Measurements from ENCODE around the gene KIAA0753. TPM values are rescaled to one million over a fixed set of nuclear protein-coding genes. Genes with fewer than 3 reads are reported as not detected.

Gene KIAA0753
- total and polyA plus RNA-seq, 2 of the 8 experiments (the other 6 are each of a cell fraction or from before 2014, with no cell fraction given): 5.0 to 27.1 TPM

- peaks cover 13% of the 10 kb centered on the region; the same call in 1 of the 2 replicates for H3K23me2 ChIP-seq (ENCODE audit: low read depth, low read length)
- H3K4me3 ChIP-seq (ENCODE audit: extremely low read depth in 1 of 4, insufficient read depth in 2 of 4, low read depth in 3 of 4, low read length in 4 of 4): no peak overlapping the region
- no peak overlapping the region for H3K4me2 ChIP-seq (ENCODE audit: insufficient read depth in 1 of 2, low read depth in 2 of 2, low read length in 2 of 2)
- WGBS, 2 experiments (ENCODE audit: extremely low coverage in 1 of 2, insufficient coverage in 1 of 2, insufficient read length in 1 of 2, insufficient replicate concordance in 2 of 2, low coverage in 1 of 2, low lambda C conversion rate in 2 of 2, missing lambda C conversion rate in 1 of 2): 82% methylated on average over 5 of the region's 5 CpGs; no CpG with 5 or more reads in 1 of the 2 experiments
- no peak for DNase-seq (ENCODE audit: low read depth in 1 of 2, low spot score in 2 of 2)
- no peak overlapping the region for H3K4ac ChIP-seq (replicated peaks; ENCODE audit: insufficient read length, low read depth, low read length)
- no peak overlapping the region for H2BK15ac ChIP-seq (ENCODE audit: low read length)
- H2AK5ac ChIP-seq (ENCODE audit: low read depth, low read length): 0 out of 2 replicates have a peak overlapping the region, but pooled peaks have one; percentile 6
- H3K9ac ChIP-seq (replicated peaks in 1 of 4; ENCODE audit: extremely low read depth in 1 of 4, low read depth in 3 of 4, low read length in 3 of 4): no peak overlapping the region
- H2BK5ac ChIP-seq (ENCODE audit: low read depth, low read length): no peak overlapping the region
- H4K8ac ChIP-seq (ENCODE audit: extremely low read depth, insufficient read depth, low read length): no peak overlapping the region
- peaks cover 13 to 34% (median 28%) of the 10 kb centered on the region in 4 experiments for H3K27me3 ChIP-seq (replicated peaks in 1 of 4; ENCODE audit: control insufficient read depth in 3 of 4, extremely low read depth in 1 of 4, insufficient read depth in 3 of 4, low read length in 3 of 4)
- no peaks in the 10 kb centered on the region for H3K9me3 ChIP-seq (ENCODE audit: insufficient read depth in 2 of 2, low read depth in 1 of 2, low read length in 1 of 2)
- H3K4me1 ChIP-seq (replicated peaks in 1 of 4; ENCODE audit: control insufficient read depth in 3 of 4, insufficient read depth in 4 of 4, low read length in 3 of 4): peaks cover 4 to 7% (median 5%) of the 10 kb centered on the region in 4 experiments
- no peaks in the 10 kb centered on the region for H3K36me3 ChIP-seq (ENCODE audit: control insufficient read depth in 2 of 4, insufficient read depth in 4 of 4, low read length in 3 of 4)
- H2BK12ac ChIP-seq (ENCODE audit: low read depth, low read length): 0 out of 2 replicates have a peak overlapping the region, but pooled peaks have one; percentile 50
- no peaks in the 10 kb centered on the region for H3K79me1 ChIP-seq (ENCODE audit: low read depth, low read length)
- H3K56ac ChIP-seq (replicated peaks; ENCODE audit: insufficient read length, low read depth, low read length): no peak overlapping the region
- CTCF ChIA-PET (ENCODE audit: partially characterized antibody): interaction anchor here (0.6 to 1.6 kb wide), 7 partner anchors 11 to 123 kb away, joined by 3 to 8 read pairs (median 3); no protein-coding TSS in a partner anchor
- H4K20me1 ChIP-seq (replicated peaks in 1 of 2; ENCODE audit: control insufficient read depth in 1 of 2, insufficient read depth in 2 of 2, low read length in 2 of 2): peaks cover 0 to 2% of the 10 kb centered on the region in 2 experiments
- H2BK120ac ChIP-seq (replicated peaks; ENCODE audit: low read depth, low read length): no peak overlapping the region
- FAIRE-seq: no peak
- H3K14ac ChIP-seq (ENCODE audit: insufficient read length): no peak overlapping the region
- no peaks in the 10 kb centered on the region for H3K79me2 ChIP-seq (ENCODE audit: control insufficient read depth in 1 of 2, insufficient read depth in 2 of 2, low read length in 2 of 2)
- no peak overlapping the region for H2BK20ac ChIP-seq (ENCODE audit: low read length)
- TF ChIP-seq RXRA (IDR thresholded peaks at IDR 0.05; ENCODE audit: insufficient read depth, low read depth, low read length) (no peak), HDAC2 (IDR thresholded peaks at IDR 0.05; ENCODE audit: borderline replicate concordance in 1 of 2, low read depth in 2 of 2, low read length in 2 of 2) (no peak), TBP (IDR thresholded peaks at IDR 0.05; ENCODE audit: low read depth, low read length) (no peak), SIN3A (conservative IDR thresholded peaks at IDR 0.05 in 1 of 2, IDR thresholded peaks at IDR 0.05 in 1 of 2; ENCODE audit: low read depth in 1 of 2, low read length in 2 of 2) (no peak), CBX8 (IDR thresholded peaks at IDR 0.05; ENCODE audit: borderline replicate concordance, low read depth, low read length) (no peak), RBBP5 (IDR thresholded peaks at IDR 0.05; ENCODE audit: borderline replicate concordance, low read depth, low read length) (no peak), E2F6 (IDR thresholded peaks at IDR 0.05) (no peak), TAF7 (optimal IDR thresholded peaks at IDR 0.05; ENCODE audit: borderline replicate concordance, low read depth, low read length) (no peak), EGR1 (IDR thresholded peaks at IDR 0.05; ENCODE audit: borderline replicate concordance, low read depth, low read length) (no peak)
- H3K23ac ChIP-seq (ENCODE audit: insufficient read length): no peak overlapping the region
- H2AFZ ChIP-seq (ENCODE audit: low read length): no peak overlapping the region
- no peak overlapping the region for H3K18ac ChIP-seq (ENCODE audit: extremely low read depth, low read length)
- POLR2A ChIA-PET (ENCODE audit: partially characterized antibody): interaction anchor here (1.2 to 1.6 kb wide), 2 partner anchors 18 to 97 kb away, joined by 3 to 4 read pairs; no protein-coding TSS in a partner anchor
- no peak overlapping the region for H3K27ac ChIP-seq (ENCODE audit: low read depth, low read length)
- no peak overlapping the region for H4K91ac ChIP-seq (replicated peaks; ENCODE audit: insufficient read length, low read length)
- no peak overlapping the region for H4K5ac ChIP-seq (ENCODE audit: insufficient read length, low read depth, low read length)
Observed at GRCh38 chr17:6559753-6560215, 80.7 kb downstream of the KIAA0753 start.
